Cardiac fibroblast (primary cell): ENCODE measurements around the gene C2orf76.

Experiments used
- DNase-seq, 2 donors: peaks; one replicate each; pipeline versions ENCODE4 v3.0.0 to v3.0.0-alpha.2; 2010; ENCODE audit warnings: low read depth in 2 of 2
- H3K4me3 ChIP-seq, 2 donors: replicated peaks in 1 of 2; 1 replicate in 1 of 2; 2 replicates in 1 of 2; pipeline ENCODE4 v1.5.1; 2011; ENCODE audit warnings: low read depth in 2 of 2, low read length in 2 of 2, mild to moderate bottlenecking in 2 of 2, moderate library complexity in 1 of 2
- TF ChIP-seq, protein P1 (sequence below): IDR thresholded peaks from one replicate; pipeline ENCODE4 v1.5.1; 2011; ENCODE audit warnings: low read depth, mild to moderate bottlenecking, low read length, inconsistent platforms

The C2orf76 gene

DNA sequence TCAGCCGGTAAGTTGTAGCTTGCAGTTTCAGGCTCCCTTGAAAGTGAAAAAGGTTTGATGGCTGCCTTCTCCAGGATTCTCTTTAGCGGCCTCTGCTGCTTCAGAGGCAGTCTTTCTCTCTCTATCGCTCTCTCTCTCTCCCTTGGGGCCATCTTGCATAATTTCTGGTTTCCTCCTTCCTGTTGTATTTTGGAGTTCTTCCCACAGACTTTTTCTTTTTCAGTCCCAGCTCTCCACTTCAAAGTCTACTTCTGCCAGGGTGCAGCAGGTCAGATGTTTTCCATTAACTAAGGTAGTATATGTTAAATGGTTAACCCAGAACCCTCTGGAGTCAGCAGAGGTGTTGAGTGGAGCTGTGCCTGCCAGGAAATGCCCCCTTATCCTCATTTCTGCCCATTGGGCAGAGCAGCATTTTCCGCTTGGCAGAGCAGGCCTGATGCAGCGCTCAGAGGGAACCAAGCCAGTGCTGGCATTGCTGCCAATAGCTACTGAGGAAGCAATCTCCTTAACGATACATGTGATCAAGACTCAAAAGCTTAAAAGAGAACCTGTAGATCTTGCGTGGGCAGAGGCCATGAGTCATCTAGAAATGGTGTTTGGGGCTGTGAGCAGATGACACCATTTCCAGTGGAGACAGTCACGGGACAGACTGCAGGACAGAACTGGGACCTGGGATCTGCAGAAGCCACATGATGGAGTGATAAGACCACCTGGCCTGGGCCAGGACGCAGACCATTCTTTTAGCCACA is 20.9 kb upstream of the C2orf76 start:
- no peak overlapping the region for H3K4me3 ChIP-seq
- TF ChIP-seq, protein P1, sequence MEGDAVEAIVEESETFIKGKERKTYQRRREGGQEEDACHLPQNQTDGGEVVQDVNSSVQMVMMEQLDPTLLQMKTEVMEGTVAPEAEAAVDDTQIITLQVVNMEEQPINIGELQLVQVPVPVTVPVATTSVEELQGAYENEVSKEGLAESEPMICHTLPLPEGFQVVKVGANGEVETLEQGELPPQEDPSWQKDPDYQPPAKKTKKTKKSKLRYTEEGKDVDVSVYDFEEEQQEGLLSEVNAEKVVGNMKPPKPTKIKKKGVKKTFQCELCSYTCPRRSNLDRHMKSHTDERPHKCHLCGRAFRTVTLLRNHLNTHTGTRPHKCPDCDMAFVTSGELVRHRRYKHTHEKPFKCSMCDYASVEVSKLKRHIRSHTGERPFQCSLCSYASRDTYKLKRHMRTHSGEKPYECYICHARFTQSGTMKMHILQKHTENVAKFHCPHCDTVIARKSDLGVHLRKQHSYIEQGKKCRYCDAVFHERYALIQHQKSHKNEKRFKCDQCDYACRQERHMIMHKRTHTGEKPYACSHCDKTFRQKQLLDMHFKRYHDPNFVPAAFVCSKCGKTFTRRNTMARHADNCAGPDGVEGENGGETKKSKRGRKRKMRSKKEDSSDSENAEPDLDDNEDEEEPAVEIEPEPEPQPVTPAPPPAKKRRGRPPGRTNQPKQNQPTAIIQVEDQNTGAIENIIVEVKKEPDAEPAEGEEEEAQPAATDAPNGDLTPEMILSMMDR: peak; percentile 22
- DNase-seq: peak; percentile 92

DNA sequence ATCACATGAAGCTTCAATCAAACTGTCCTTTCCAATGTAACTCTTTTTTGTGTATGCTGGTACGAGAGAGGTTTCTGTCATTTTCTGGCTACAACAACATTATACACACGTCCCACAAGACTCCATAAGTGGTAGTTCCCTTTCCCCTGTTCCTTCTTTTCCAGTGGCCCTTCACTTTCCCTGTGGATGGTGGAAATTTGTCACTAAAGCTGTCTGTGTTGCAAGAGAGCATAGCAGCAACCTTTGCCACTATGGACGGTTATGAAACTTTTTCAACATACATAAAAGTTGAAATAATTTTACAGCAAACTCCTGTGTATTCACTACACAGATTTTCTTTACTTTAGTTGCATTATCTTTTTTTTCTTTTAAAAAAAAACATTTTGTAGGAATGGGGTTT is 18.8 kb upstream of the C2orf76 start:
- no peak for DNase-seq
- H3K4me3 ChIP-seq: no peak overlapping the region
- TF ChIP-seq, protein P1: no peak

DNA sequence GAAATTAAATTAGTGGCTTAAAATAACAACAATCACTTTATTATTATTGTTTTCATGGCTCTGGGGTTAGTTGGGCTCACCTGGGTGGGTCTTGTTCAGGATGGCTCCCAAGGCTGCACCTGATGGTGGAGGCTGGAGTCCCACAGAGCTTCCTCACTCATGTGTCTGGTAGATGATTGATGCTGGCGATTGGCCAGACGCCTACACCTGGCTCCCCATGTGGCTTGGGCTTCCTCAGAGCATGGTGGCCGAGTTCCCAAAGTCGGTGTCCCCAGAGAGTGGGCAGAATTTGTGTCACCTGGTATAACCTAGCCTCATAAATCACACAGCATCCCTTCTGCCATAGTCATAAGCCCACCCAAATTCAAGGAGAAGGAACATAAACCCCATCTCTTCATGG is 18.3 kb upstream of the C2orf76 start:
- no peak for DNase-seq
- TF ChIP-seq, protein P1: no peak
- H3K4me3 ChIP-seq: no peak overlapping the region

DNA sequence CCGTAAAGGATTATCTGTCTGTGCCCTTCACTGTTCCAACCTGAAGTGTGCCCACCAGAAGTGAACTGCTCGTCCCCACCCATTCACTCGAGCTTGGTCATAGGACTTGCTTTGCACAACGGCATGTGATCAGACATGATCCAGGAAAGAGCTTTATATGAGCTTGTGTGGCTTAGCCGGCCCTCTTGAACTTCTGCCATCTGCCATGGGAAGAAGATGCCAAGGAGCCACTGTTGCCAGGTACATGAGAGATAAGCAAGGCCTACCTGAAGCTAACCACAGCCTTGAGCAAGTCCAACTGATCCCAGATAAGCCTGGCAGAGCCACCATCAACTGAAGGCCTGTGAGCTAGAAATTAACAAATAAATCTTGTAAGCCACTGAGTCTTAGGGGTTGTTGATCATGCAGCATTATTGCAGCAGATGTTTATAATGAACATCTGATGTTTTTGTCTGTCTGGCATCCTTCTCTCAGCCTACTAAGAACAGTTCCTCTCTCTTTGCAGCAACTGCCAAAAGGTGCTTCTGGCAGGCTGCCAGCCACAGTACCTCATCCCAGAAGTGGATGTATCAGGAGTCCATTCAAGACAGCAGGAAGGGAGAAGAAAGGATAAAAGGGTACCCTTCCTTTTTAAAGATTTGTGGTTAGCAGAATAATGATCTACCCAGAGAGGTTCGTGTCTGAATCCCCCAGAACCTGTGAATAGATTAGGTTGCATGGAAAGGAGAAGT is 16.9 kb upstream of the C2orf76 start:
- DNase-seq: no peak
- H3K4me3 ChIP-seq: no peak overlapping the region
- TF ChIP-seq, protein P1: no peak

DNA sequence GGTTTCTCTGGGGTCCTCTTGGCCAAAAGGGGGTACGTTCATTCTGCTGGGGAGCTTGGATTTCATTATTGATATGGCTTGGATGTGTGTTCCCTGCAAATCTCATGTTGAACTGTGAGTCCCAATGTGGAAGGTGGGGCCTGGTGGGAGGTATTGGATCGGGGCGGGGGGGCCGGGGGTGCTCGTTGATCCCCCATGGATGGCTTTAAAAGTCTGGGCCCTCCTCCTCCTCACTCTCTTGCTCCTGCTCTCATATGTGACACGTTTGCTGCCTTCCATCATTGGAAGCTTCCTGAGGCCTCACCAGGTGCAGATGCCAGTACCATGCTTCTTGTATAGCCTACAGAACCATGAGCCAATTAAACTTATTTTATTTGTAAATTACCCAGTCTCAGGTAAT is 11.9 kb upstream of the C2orf76 start:
- DNase-seq: no peak
- TF ChIP-seq, protein P1: no peak
- no peak overlapping the region for H3K4me3 ChIP-seq

DNA sequence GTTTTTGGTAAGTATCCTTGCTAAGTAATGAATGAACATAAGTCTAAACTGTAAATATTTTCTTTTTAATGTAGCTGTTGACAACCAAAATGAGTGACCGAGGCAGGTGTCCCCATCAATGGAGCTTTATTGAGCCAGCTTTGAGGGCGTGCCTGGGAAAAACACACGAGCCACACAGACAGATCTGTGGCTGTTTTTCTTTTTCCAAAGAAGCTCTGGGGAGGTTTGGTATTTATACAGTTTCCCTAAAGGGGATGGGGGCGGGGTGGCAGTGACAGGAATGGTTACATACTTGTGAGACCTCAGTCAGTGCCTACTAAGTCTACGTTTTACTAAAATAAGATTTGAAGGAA is 11.3 kb upstream of the C2orf76 start:
- no peak for DNase-seq
- no peak overlapping the region for H3K4me3 ChIP-seq
- TF ChIP-seq, protein P1: no peak
